GM12873 (cell line): Measurements from ENCODE around the gene CDHR1.

Experiments used
- TF ChIP-seq, protein P1 (sequence below): IDR thresholded peaks from 2 replicates; pipeline ENCODE4 v1.5.1; 2012; ENCODE audit warnings: low read depth, mild to moderate bottlenecking, moderate library complexity, low read length, control low read depth; ENCODE audit not compliant: insufficient read depth; ENCODE audit errors: missing control alignments

Gene CDHR1

DNA sequence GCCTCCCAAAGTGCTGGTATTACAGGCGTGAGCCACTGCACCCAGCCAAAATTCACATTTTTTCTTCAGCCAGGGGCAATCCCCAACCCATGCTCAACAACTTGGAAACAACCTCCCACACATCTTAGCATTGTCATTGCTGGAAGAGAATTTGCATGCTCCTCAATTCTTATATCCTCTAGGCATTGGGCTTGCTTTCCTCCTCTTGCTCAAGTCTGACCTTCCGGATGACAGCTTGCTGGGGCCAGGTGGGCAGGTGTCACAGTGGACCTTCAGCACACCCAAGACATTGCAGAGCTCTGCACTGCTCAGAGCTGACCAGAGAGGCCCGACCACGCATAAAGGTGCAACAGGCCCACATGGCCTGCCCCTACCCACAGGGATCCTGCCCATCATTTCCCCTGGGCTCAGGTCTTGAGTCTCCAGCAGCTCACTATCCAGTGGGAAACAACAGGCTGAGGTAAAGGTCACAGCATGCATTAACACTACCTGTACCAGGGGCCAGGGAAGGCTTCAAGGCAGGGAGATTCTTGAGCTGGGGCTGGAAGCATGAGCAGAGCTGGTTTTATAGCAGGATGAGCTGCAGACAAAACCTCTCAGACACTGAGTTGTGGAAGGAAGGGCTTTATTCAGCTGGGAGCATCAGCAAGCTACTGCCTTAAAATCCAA is 27.6 kb upstream of the CDHR1 start:
- TF ChIP-seq, protein P1, sequence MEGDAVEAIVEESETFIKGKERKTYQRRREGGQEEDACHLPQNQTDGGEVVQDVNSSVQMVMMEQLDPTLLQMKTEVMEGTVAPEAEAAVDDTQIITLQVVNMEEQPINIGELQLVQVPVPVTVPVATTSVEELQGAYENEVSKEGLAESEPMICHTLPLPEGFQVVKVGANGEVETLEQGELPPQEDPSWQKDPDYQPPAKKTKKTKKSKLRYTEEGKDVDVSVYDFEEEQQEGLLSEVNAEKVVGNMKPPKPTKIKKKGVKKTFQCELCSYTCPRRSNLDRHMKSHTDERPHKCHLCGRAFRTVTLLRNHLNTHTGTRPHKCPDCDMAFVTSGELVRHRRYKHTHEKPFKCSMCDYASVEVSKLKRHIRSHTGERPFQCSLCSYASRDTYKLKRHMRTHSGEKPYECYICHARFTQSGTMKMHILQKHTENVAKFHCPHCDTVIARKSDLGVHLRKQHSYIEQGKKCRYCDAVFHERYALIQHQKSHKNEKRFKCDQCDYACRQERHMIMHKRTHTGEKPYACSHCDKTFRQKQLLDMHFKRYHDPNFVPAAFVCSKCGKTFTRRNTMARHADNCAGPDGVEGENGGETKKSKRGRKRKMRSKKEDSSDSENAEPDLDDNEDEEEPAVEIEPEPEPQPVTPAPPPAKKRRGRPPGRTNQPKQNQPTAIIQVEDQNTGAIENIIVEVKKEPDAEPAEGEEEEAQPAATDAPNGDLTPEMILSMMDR = no peak

- TF ChIP-seq, protein P1 = no peak
These were observed 21.6 kb upstream of the CDHR1 start for GRCh38 chr10:84172467-84173356.

GRCh38 chr10:84173501-84173929 is 20.8 kb upstream of the CDHR1 start, which contains the start of gene GPR15LG:
TSS of gene GPR15LG (plus strand) at chr10:84173801. CDS start at chr10:84173852, 51 bp downstream.
- TF ChIP-seq, protein P1 = no peak

DNA sequence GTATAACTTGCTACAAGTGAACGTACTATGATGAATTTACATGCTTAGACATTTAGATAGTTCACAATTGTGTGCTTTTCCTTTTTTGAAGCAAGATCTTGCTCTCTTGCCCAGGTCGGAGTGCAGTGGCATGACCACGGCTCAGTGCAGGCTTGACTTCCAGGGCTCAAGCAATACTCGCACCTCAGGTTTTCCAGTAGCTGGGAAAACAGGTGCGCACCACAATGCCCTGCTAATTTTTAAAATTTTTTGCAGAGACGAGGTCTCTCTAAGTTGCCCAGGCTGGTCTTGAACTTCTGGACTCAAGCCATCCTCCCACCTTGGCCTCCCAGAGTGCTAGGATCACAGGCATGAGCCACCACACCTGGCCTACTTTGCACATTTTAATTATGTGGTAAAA is 18.9 kb upstream of the CDHR1 start:
- TF ChIP-seq, protein P1 = no peak

DNA sequence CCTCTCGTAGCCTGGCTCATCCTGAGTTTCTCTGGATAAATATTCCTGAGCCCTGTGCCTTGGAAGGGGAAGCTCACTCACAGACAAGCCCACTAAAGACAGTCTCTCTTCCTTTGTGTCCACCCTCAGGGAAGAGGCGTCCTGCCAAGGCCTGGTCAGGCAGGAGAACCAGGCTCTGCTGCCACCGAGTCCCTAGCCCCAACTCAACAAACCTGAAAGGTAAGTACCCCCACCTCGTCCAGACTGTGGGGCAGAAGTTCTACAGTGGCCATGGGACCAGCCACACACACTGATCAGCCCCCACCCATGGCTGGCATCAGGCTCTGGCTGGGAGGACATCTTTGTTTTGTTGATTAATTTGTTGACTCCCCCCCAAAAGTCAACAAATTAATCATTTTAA is 18.0 kb upstream of the CDHR1 start:
- TF ChIP-seq, protein P1 = no peak

DNA sequence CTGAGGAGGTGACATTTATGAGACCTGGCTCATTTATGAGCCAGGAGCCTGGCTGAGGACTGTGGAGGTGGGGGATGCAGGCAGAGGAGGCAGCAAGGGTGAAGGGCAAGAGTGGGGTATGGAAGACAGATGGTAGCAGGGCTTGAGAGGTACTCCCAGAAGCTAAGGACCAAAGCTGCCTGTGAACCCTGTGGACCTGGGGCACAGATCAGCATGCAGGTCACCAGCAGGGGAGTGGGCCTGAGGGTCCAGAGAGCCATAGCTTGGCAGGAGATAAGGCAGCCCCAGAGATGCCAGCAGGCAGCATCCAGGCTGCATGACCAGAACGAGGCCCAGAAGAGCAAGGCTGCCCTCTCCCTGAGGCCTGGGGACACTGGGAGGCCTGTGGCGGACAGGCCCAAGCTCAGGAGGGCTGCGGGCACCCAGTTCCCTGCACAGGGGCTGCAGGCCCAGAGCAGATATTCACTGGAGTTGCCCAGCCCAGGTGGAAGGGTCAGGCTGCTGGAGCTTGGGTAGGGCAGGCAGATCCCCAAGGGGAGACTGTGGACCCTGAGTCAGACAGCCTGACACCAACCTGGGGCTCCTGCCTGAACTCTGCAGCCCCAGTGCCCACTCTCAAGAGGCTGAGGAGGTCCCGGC is 17.4 kb upstream of the CDHR1 start:
- TF ChIP-seq, protein P1 = no peak
